Measurements from ENCODE around the gene POLRMT. TPM values are rescaled to one million over a fixed set of nuclear protein-coding genes. Genes with fewer than 3 reads are reported as not detected.

POLRMT gene
- total RNA-seq, 1 experiment from 2014 or later, result 100 TPM

- no TSS peak for BruUV-seq (replicated peaks)
- no peaks in the 10 kb centered on the region for H3K27me3 ChIP-seq (replicated peaks; ENCODE audit: insufficient read depth, low read depth, low read length, poor library complexity)
- H3K4me3 ChIP-seq (ENCODE audit: low read depth, low read length, poor library complexity, severe bottlenecking), result no peak overlapping the region
- no peaks in the 10 kb centered on the region for H3K36me3 ChIP-seq (ENCODE audit: insufficient read depth, low read length, poor library complexity, severe bottlenecking)
- POLR2A ChIA-PET (ENCODE audit: low non-redundant PET), result no interaction called here
- intact Hi-C loops (cut with micrococcal nuclease; ENCODE audit: unreplicated experiment), result no loop called here
- no peak for TF ChIP-seq EZH2 (IDR thresholded peaks at IDR 0.05; ENCODE audit: borderline replicate concordance, low read depth, low read length, poor library complexity, severe bottlenecking)
- TF ChIP-seq, protein P1, sequence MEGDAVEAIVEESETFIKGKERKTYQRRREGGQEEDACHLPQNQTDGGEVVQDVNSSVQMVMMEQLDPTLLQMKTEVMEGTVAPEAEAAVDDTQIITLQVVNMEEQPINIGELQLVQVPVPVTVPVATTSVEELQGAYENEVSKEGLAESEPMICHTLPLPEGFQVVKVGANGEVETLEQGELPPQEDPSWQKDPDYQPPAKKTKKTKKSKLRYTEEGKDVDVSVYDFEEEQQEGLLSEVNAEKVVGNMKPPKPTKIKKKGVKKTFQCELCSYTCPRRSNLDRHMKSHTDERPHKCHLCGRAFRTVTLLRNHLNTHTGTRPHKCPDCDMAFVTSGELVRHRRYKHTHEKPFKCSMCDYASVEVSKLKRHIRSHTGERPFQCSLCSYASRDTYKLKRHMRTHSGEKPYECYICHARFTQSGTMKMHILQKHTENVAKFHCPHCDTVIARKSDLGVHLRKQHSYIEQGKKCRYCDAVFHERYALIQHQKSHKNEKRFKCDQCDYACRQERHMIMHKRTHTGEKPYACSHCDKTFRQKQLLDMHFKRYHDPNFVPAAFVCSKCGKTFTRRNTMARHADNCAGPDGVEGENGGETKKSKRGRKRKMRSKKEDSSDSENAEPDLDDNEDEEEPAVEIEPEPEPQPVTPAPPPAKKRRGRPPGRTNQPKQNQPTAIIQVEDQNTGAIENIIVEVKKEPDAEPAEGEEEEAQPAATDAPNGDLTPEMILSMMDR (conservative IDR thresholded peaks at IDR 0.05; ENCODE audit: low read depth, low read length), result no peak
- H3K4me1 ChIP-seq (ENCODE audit: insufficient read depth, low read length, poor library complexity, severe bottlenecking), result no peaks in the 10 kb centered on the region
- H3K9me3 ChIP-seq (ENCODE audit: low read depth, low read length, poor library complexity, severe bottlenecking), result no peaks in the 10 kb centered on the region
- H3K27ac ChIP-seq (ENCODE audit: low read depth, low read length, poor library complexity, severe bottlenecking), result no peak overlapping the region
- CTCF ChIA-PET, result no interaction called here
- DNase-seq (ENCODE audit: low spot score), result no peak
Observed at GRCh38 chr19:602391-603301, 30.7 kb downstream of the POLRMT start.

DNA sequence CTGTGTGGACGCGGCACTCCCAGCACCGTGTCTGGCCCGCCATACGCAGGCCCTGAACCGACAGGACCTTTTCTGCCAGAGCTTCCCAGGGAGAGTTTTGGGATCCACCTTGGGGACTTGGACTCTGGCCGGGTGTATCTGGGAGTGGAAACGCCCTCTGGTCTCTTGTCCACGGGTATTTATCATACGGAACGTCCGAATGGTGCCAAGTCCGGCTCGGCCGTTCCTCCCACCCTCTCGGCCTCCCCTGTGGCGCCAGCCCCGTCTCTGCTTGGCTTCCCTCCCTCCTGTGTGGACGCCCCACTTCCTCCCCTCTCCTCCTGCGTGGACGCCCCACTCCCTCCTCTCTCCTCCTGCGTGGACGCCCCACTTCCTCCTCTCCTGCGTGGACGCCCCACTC, 31.5 kb downstream of the POLRMT start:
- no peak for TF ChIP-seq EZH2 (IDR thresholded peaks at IDR 0.05; ENCODE audit: borderline replicate concordance, low read depth, low read length, poor library complexity, severe bottlenecking)
- TF ChIP-seq, protein P1 (conservative IDR thresholded peaks at IDR 0.05; ENCODE audit: low read depth, low read length), result no peak
- CTCF ChIA-PET, result no interaction called here
- no peaks in the 10 kb centered on the region for H3K9me3 ChIP-seq (ENCODE audit: low read depth, low read length, poor library complexity, severe bottlenecking)
- intact Hi-C loops (cut with micrococcal nuclease; ENCODE audit: unreplicated experiment), result no loop called here
- DNase-seq (ENCODE audit: low spot score), result no peak
- BruUV-seq (replicated peaks), result no TSS peak
- H3K4me1 ChIP-seq (ENCODE audit: insufficient read depth, low read length, poor library complexity, severe bottlenecking), result no peaks in the 10 kb centered on the region
- no peaks in the 10 kb centered on the region for H3K27me3 ChIP-seq (replicated peaks; ENCODE audit: insufficient read depth, low read depth, low read length, poor library complexity)
- H3K36me3 ChIP-seq (ENCODE audit: insufficient read depth, low read length, poor library complexity, severe bottlenecking), result no peaks in the 10 kb centered on the region
- H3K4me3 ChIP-seq (ENCODE audit: low read depth, low read length, poor library complexity, severe bottlenecking), result no peak overlapping the region
- POLR2A ChIA-PET (ENCODE audit: low non-redundant PET), result no interaction called here
- no peak overlapping the region for H3K27ac ChIP-seq (ENCODE audit: low read depth, low read length, poor library complexity, severe bottlenecking)

- POLR2A ChIA-PET (ENCODE audit: low non-redundant PET), result no interaction called here
- Histone ChIP-seq H3K27me3 (replicated peaks; ENCODE audit: insufficient read depth, low read depth, low read length, poor library complexity) (no peaks in the 10 kb centered on the region), H3K4me3 (ENCODE audit: low read depth, low read length, poor library complexity, severe bottlenecking) (no peak overlapping the region), H3K9me3 (ENCODE audit: low read depth, low read length, poor library complexity, severe bottlenecking) (no peaks in the 10 kb centered on the region), H3K4me1 (ENCODE audit: insufficient read depth, low read length, poor library complexity, severe bottlenecking) (no peaks in the 10 kb centered on the region), H3K36me3 (ENCODE audit: insufficient read depth, low read length, poor library complexity, severe bottlenecking) (no peaks in the 10 kb centered on the region), H3K27ac (ENCODE audit: low read depth, low read length, poor library complexity, severe bottlenecking) (no peak overlapping the region)
- no peak for TF ChIP-seq EZH2 (IDR thresholded peaks at IDR 0.05; ENCODE audit: borderline replicate concordance, low read depth, low read length, poor library complexity, severe bottlenecking)
- TF ChIP-seq, protein P1 (conservative IDR thresholded peaks at IDR 0.05; ENCODE audit: low read depth, low read length), result no peak
- no TSS peak for BruUV-seq (replicated peaks)
- intact Hi-C loops (cut with micrococcal nuclease; ENCODE audit: unreplicated experiment), result no loop called here
- DNase-seq (ENCODE audit: low spot score), result no peak
- CTCF ChIA-PET, result no interaction called here
Observed at GRCh38 chr19:601310-601709, 32.0 kb downstream of the POLRMT start.
